ENCODE results near the gene G6PC1.
"Not testable (repeated sequence)": the region's sequence is repeated elsewhere in the genome, so short reads cannot be mapped to it uniquely, and the experiment has no call there.

Gene G6PC1

GRCh38 chr17:42871647-42872046 is 29.0 kb upstream of the G6PC1 start:
- H3K27ac ChIP-seq = no peak overlapping the region
- TF ChIP-seq CTCF (conservative IDR thresholded peaks at IDR 0.05) = no peak

GRCh38 chr17:42872251-42872965 is 28.2 kb upstream of the G6PC1 start:
- H3K27ac ChIP-seq = no peak overlapping the region
- TF ChIP-seq CTCF (conservative IDR thresholded peaks at IDR 0.05) = no peak

- H3K27ac ChIP-seq = no peak overlapping the region
- TF ChIP-seq CTCF (conservative IDR thresholded peaks at IDR 0.05) = no peak
Measured at GRCh38 chr17:42873315-42873714, 27.3 kb upstream of the G6PC1 start.

GRCh38 chr17:42873932-42874695 is 26.5 kb upstream of the G6PC1 start:
- H3K27ac ChIP-seq = not testable (repeated sequence)

- no peak for TF ChIP-seq CTCF (conservative IDR thresholded peaks at IDR 0.05)
Measured at GRCh38 chr17:42877037-42877436, 23.6 kb upstream of the G6PC1 start.

GRCh38 chr17:42878123-42878880 is 22.3 kb upstream of the G6PC1 start:
- TF ChIP-seq CTCF (conservative IDR thresholded peaks at IDR 0.05) = no peak
- no peak overlapping the region for H3K27ac ChIP-seq

More at GRCh38 chr17:42877037-42877436, 23.6 kb upstream of the G6PC1 start:
- no peak overlapping the region for H3K27ac ChIP-seq

GRCh38 chr17:42878924-42879595 is 21.5 kb upstream of the G6PC1 start:
- TF ChIP-seq CTCF (conservative IDR thresholded peaks at IDR 0.05) = no peak
- H3K27ac ChIP-seq = no peak overlapping the region

All from VCaP (cell line).